Measurements from ENCODE around the gene PPP1R1B. TPM values are rescaled to one million over a fixed set of nuclear protein-coding genes. Genes with fewer than 3 reads are reported as not detected.

The PPP1R1B gene
- total and polyA plus RNA-seq, 9 of the 15 experiments (the other 6 are each of a cell fraction or from before 2014, with no cell fraction given): 0.07 to 0.18 (median 0.10) TPM; not detected in 4

DNA sequence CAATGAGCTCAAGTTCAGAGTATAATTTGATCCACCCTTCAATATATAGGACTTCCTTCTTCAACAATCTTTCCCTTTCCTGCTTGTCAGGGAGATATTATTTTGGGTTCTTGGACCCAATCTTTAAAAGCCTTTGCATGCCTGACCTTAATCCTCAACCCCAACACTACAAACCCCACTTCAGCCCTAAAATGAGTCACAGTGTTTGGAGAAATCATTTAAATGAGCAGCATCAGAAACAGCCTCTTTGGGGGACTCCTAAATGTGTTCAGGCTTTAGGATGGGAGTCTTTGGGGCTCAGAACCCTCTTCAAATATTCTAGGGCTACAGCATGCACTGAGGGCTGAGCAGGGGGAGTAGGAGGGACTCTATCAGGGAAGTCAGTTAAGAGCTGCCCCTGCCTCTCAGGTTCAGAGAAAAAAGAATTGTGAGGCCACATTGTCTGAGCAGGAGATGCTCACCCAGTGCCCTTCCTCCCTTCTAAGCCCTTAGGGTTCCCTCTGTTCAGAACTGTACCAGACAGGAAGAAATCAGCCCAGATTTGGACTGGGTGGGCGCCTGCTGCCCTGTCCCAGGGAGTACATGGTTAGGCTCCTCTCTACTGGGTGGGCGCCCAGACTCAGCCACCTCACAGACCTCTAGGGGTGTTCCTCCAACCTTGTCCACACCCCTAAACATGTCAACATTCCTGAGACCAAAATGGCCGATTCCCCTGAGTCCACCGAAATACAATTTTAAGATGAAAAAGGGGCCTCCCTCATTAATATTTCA lies 24.0 kb upstream of the PPP1R1B start:
- no TSS peak for BruUV-seq (replicated peaks)
- no peaks in the 10 kb centered on the region for H3K36me3 ChIP-seq (ENCODE audit: control insufficient read depth, insufficient read depth, low read length)
- no peaks in the 10 kb centered on the region for H3K9me3 ChIP-seq (replicated peaks; ENCODE audit: control insufficient read depth, insufficient read depth, low read depth, low read length)
- peaks cover 3% of the 10 kb centered on the region for H4K20me1 ChIP-seq (replicated peaks; ENCODE audit: control insufficient read depth, insufficient read depth, low read length)
- no peak overlapping the region for H3K4me2 ChIP-seq (ENCODE audit: insufficient read depth, low read length)
- no peaks in the 10 kb centered on the region for H3K79me2 ChIP-seq (ENCODE audit: control insufficient read depth, insufficient read depth, low read length)
- peaks cover 68 to 88% of the 10 kb centered on the region in 2 experiments for H3K27me3 ChIP-seq (ENCODE audit: control insufficient read depth in 2 of 2, insufficient read depth in 2 of 2, low read length in 2 of 2)
- H3K9ac ChIP-seq (ENCODE audit: insufficient read depth in 1 of 2, low read depth in 2 of 2, low read length in 2 of 2): no peak overlapping the region
- no peaks in the 10 kb centered on the region for H3K9me1 ChIP-seq (ENCODE audit: control insufficient read depth, insufficient read depth, low read length)
- no peak overlapping the region for H3K27ac ChIP-seq (ENCODE audit: extremely low read depth, low read depth, low read length)
- 0% methylated on average over 4 of the region's 4 CpGs for WGBS (ENCODE audit: insufficient coverage, low coverage, missing lambda C conversion rate)
- intact Hi-C loops (cut with micrococcal nuclease) (no loop called here), in situ Hi-C loops (cut with MboI) (loop anchor here (5.0 kb wide), 1 partner anchor 45 kb away; no protein-coding TSS in a partner anchor)
- CTCF ChIA-PET (ENCODE audit: low intra/inter-chr PET ratio): no interaction called here
- TF ChIP-seq SAP30 (IDR thresholded peaks at IDR 0.05; ENCODE audit: borderline replicate concordance, insufficient read depth, low read depth, low read length, poor library complexity, severe bottlenecking) (no peak), NONO (IDR thresholded peaks at IDR 0.05; ENCODE audit: low read depth in 2 of 2, low read length in 1 of 2) (no peak), BHLHE40 (IDR thresholded peaks at IDR 0.05; ENCODE audit: low read length) (no peak), SRSF3 (IDR thresholded peaks at IDR 0.05; ENCODE audit: insufficient read depth, low read length) (no peak), HDAC3 (IDR thresholded peaks at IDR 0.05; ENCODE audit: borderline replicate concordance, partially characterized antibody) (no peak), CHCHD3 (CRISPR knock-in tag; IDR thresholded peaks at IDR 0.05) (no peak)
- TF ChIP-seq, protein P1, sequence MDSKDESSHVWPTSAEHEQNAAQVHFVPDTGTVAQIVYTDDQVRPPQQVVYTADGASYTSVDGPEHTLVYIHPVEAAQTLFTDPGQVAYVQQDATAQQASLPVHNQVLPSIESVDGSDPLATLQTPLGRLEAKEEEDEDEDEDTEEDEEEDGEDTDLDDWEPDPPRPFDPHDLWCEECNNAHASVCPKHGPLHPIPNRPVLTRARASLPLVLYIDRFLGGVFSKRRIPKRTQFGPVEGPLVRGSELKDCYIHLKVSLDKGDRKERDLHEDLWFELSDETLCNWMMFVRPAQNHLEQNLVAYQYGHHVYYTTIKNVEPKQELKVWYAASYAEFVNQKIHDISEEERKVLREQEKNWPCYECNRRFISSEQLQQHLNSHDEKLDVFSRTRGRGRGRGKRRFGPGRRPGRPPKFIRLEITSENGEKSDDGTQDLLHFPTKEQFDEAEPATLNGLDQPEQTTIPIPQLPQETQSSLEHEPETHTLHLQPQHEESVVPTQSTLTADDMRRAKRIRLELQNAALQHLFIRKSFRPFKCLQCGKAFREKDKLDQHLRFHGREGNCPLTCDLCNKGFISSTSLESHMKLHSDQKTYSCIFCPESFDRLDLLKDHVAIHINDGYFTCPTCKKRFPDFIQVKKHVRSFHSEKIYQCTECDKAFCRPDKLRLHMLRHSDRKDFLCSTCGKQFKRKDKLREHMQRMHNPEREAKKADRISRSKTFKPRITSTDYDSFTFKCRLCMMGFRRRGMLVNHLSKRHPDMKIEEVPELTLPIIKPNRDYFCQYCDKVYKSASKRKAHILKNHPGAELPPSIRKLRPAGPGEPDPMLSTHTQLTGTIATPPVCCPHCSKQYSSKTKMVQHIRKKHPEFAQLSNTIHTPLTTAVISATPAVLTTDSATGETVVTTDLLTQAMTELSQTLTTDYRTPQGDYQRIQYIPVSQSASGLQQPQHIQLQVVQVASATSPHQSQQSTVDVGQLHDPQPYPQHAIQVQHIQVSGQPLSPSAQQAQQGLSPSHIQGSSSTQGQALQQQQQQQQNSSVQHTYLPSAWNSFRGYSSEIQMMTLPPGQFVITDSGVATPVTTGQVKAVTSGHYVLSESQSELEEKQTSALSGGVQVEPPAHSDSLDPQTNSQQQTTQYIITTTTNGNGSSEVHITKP (IDR thresholded peaks at IDR 0.05; ENCODE audit: partially characterized antibody): peak; percentile 63
- peaks cover 0 to 51% of the 10 kb centered on the region in 2 experiments; a peak in 2 of 5 replicates for H3K4me1 ChIP-seq (replicated peaks in 1 of 2; ENCODE audit: control insufficient read depth in 2 of 2, insufficient read depth in 2 of 2, low read length in 2 of 2)
- POLR2A ChIA-PET: interaction anchor here (0.5 kb wide), 1 partner anchor 14 kb away, joined by 3 read pairs; no protein-coding TSS in a partner anchor
- no peak for DNase-seq (ENCODE audit: extremely low read depth in 1 of 4, low spot score in 3 of 4)
- no peak overlapping the region for H3K4me3 ChIP-seq
- H2AFZ ChIP-seq (ENCODE audit: low read depth, low read length): no peak overlapping the region
- FAIRE-seq: no peak
- no peak for ATAC-seq
